Glutamatergic neuron (in vitro differentiated cells): ENCODE results near the gene HMGXB4. TPM values are rescaled to one million over a fixed set of nuclear protein-coding genes. Genes with fewer than 3 reads are reported as not detected.

Experiments used
- DNase-seq: peaks from one replicate; pipeline ENCODE4 v3.0.0; 2022
- H3K27ac Mint-ChIP-seq: one replicate; pipeline ENCODE4 v1.8.0; 2020; ENCODE audit warnings: mild to moderate bottlenecking, mixed read lengths, inconsistent platforms; ENCODE audit not compliant: unreplicated experiment
- H3K27me3 Mint-ChIP-seq: one replicate; pipeline ENCODE4 v1.8.0; 2020; ENCODE audit warnings: mild to moderate bottlenecking, moderate library complexity, mixed read lengths, inconsistent platforms; ENCODE audit not compliant: unreplicated experiment
- H3K36me3 Mint-ChIP-seq: one replicate; pipeline ENCODE4 v1.8.0; 2020; ENCODE audit warnings: mild to moderate bottlenecking, mixed read lengths, inconsistent platforms; ENCODE audit not compliant: unreplicated experiment
- H3K4me1 Mint-ChIP-seq: one replicate; pipeline ENCODE4 v1.8.0; 2020; ENCODE audit warnings: mild to moderate bottlenecking, low read depth, mixed read lengths, inconsistent platforms; ENCODE audit not compliant: unreplicated experiment
- H3K4me3 Mint-ChIP-seq: one replicate; pipeline ENCODE4 v1.8.0; 2020; ENCODE audit warnings: mild to moderate bottlenecking, mixed read lengths, inconsistent platforms; ENCODE audit not compliant: unreplicated experiment
- H3K9me3 Mint-ChIP-seq: one replicate; pipeline ENCODE4 v1.8.0; 2020; ENCODE audit warnings: mild to moderate bottlenecking, moderate library complexity, mixed read lengths, inconsistent platforms; ENCODE audit not compliant: unreplicated experiment
- CTCF ChIP-seq: fragments of 200-600 bp; sonication (generic); IDR thresholded peaks from one replicate; pipeline ENCODE4 v1.5.0; 2021; ENCODE audit not compliant: partially characterized antibody, unreplicated experiment
- total RNA-seq: library from RNA; stranded (reverse); fragmentation: NEBNext Ultra II Directional; extraction: Animal tissue kit (Norgen Biotek cat#: 25700); gene quantifications from one replicate; pipeline ENCODE4 v1.2.1, GENCODE V29; 2021; ENCODE audit not compliant: unreplicated experiment

HMGXB4 gene
- total RNA-seq, 1 donor from 2014 or later: 14.4 TPM

GRCh38 chr22:35335936-35336781 lies 78.9 kb downstream of the HMGXB4 start:
- no peak for TF ChIP-seq CTCF
- no peaks in the 10 kb centered on the region for H3K9me3 Mint-ChIP-seq
- no peak for DNase-seq
- no peak overlapping the region for H3K27ac Mint-ChIP-seq
- H3K4me1 Mint-ChIP-seq: peaks cover 2% of the 10 kb centered on the region
- peaks cover 3% of the 10 kb centered on the region for H3K36me3 Mint-ChIP-seq
- H3K27me3 Mint-ChIP-seq: peaks cover 2% of the 10 kb centered on the region
- H3K4me3 Mint-ChIP-seq: no peak overlapping the region

GRCh38 chr22:35337932-35338331 lies 80.6 kb downstream of the HMGXB4 start:
- H3K36me3 Mint-ChIP-seq: peaks cover 3% of the 10 kb centered on the region
- H3K9me3 Mint-ChIP-seq: no peaks in the 10 kb centered on the region
- no peak overlapping the region for H3K27ac Mint-ChIP-seq
- H3K4me1 Mint-ChIP-seq: peaks cover 2% of the 10 kb centered on the region
- no peaks in the 10 kb centered on the region for H3K27me3 Mint-ChIP-seq
- TF ChIP-seq CTCF: no peak
- no peak for DNase-seq
- no peak overlapping the region for H3K4me3 Mint-ChIP-seq

GRCh38 chr22:35341090-35341874 lies 84.0 kb downstream of the HMGXB4 start:
- TF ChIP-seq CTCF: no peak
- H3K27me3 Mint-ChIP-seq: peaks cover 2% of the 10 kb centered on the region
- no peaks in the 10 kb centered on the region for H3K4me1 Mint-ChIP-seq
- no peak for DNase-seq
- H3K36me3 Mint-ChIP-seq: peaks cover 3% of the 10 kb centered on the region
- H3K27ac Mint-ChIP-seq: no peak overlapping the region
- peaks cover 3% of the 10 kb centered on the region for H3K9me3 Mint-ChIP-seq
- no peak overlapping the region for H3K4me3 Mint-ChIP-seq

- H3K4me3 Mint-ChIP-seq: no peak overlapping the region
- no peak overlapping the region for H3K27ac Mint-ChIP-seq
- H3K4me1 Mint-ChIP-seq: no peaks in the 10 kb centered on the region
- TF ChIP-seq CTCF: no peak
- H3K27me3 Mint-ChIP-seq: peaks cover 2% of the 10 kb centered on the region
- H3K9me3 Mint-ChIP-seq: peaks cover 3% of the 10 kb centered on the region
- DNase-seq: no peak
- H3K36me3 Mint-ChIP-seq: peaks cover 3% of the 10 kb centered on the region
Observed at GRCh38 chr22:35342390-35342789, 85.1 kb downstream of the HMGXB4 start.
